ENCODE results near the gene ARPC5L. TPM values are rescaled to one million over a fixed set of nuclear protein-coding genes. Genes with fewer than 3 reads are reported as not detected.

Gene ARPC5L
- total and polyA plus RNA-seq, 9 of the 15 experiments (the other 6 are each of a cell fraction or from before 2014, with no cell fraction given), result 25.4 to 113 (median 63.8) TPM

DNA sequence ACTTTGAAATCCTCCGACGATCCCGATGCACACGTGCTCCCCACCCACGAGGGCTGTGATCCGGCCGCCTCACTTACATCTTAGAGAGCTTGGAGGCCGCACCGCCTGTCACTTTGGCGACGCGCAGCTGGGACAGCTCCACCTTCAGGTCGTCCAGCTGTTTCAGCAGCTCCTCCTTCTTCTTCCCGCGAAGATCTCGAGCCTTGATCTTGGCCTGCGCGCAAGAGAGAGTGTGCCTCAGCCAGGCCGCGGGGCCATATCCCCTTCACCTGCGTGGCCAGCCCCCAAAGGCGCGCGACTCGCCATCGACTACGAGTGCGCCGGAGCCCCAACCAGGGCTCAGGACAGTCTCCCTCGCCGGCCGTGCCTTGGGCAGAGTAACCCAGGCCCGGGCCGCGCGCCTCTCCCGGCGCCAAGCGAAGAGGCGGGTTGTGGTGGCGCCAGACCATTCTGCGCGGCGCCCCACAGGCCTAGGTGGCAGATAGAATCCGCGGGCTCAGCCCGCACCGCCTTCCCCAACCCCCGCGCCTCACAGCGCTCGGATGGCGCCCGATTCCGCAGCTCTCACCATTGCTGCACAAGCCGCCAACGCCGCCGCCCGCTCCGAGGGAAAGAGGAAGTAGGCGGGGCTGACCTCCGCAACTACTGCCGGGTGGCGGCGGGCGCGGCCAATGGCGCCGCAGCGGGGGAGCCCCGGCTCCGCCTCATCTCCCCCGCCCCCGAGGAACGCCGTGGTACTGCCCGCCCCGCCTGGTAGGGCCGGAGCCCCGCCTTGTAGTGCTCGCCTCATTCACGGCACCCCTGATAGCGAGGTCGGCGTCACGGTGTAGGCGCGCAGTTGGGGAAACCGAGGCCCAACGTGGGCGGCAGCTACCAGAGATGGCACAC is at the start of gene ARPC5L, which contains the start of gene RPL35 (continued):
- TF ChIP-seq ZNF398 (CRISPR knock-in tag; IDR thresholded peaks at IDR 0.05), result no peak
- peak; percentile 68; the same call in 1 of the 2 replicates for TF ChIP-seq PML (IDR thresholded peaks at IDR 0.05; ENCODE audit: low read length)
- TF ChIP-seq HDAC8 (tag; IDR thresholded peaks at IDR 0.05), result no peak
- peak; percentile 95 for TF ChIP-seq SREBF1 (IDR thresholded peaks at IDR 0.05; ENCODE audit: borderline replicate concordance, low read depth, low read length)
- TF ChIP-seq, protein P1, sequence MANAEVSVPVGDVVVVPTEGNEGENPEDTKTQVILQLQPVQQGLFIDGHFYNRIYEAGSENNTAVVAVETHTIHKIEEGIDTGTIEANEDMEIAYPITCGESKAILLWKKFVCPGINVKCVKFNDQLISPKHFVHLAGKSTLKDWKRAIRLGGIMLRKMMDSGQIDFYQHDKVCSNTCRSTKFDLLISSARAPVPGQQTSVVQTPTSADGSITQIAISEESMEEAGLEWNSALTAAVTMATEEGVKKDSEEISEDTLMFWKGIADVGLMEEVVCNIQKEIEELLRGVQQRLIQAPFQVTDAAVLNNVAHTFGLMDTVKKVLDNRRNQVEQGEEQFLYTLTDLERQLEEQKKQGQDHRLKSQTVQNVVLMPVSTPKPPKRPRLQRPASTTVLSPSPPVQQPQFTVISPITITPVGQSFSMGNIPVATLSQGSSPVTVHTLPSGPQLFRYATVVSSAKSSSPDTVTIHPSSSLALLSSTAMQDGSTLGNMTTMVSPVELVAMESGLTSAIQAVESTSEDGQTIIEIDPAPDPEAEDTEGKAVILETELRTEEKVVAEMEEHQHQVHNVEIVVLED (CRISPR knock-in tag; IDR thresholded peaks at IDR 0.05), result no peak
- no peak for TF ChIP-seq NFE2L1 (tag; IDR thresholded peaks at IDR 0.05; ENCODE audit: borderline replicate concordance, low read depth)
- peak; percentile 89 for TF ChIP-seq AFF4 (CRISPR knock-in tag; IDR thresholded peaks at IDR 0.05)
- 0 out of 2 replicates have a peak, but pooled peaks have one; percentile 13 for TF ChIP-seq REST (IDR thresholded peaks at IDR 0.05; ENCODE audit: borderline replicate concordance)
- TF ChIP-seq REST (CRISPR knock-in tag; IDR thresholded peaks at IDR 0.05; ENCODE audit: low read depth), result peak; percentile 31
- TF ChIP-seq ELF1 (tag; IDR thresholded peaks at IDR 0.05), result peak; percentile 80
